COLO668 (cell line): ENCODE results near the gene CNTLN.
"Not testable (repeated sequence)": the region's sequence is repeated elsewhere in the genome, so short reads cannot be mapped to it uniquely, and the experiment has no call there.

Experiments
- DNase-seq: peaks from one replicate; lab custom pipeline; 2025; ENCODE audit not compliant: unreplicated experiment; lab: John Stamatoyannopoulos, UW

The CNTLN gene

GRCh38 chr9:17486396-17486795 is 351.6 kb downstream of the CNTLN start:
- DNase-seq: no peak

GRCh38 chr9:17487467-17487866 is 352.6 kb downstream of the CNTLN start:
- no peak for DNase-seq

- no peak for DNase-seq
These were observed 353.8 kb downstream of the CNTLN start for GRCh38 chr9:17488662-17489061.

GRCh38 chr9:17490110-17490509 is 355.3 kb downstream of the CNTLN start:
- DNase-seq: no peak

GRCh38 chr9:17491780-17492179 is 356.9 kb downstream of the CNTLN start:
- no peak for DNase-seq

GRCh38 chr9:17503196-17503595 is 368.4 kb downstream of the CNTLN start:
- no peak for DNase-seq

GRCh38 chr9:17509151-17509550 is 374.3 kb downstream of the CNTLN start:
- DNase-seq: no peak

- no peak for DNase-seq
These were observed 374.9 kb downstream of the CNTLN start for GRCh38 chr9:17509701-17510100.

GRCh38 chr9:17519761-17520160 is 384.9 kb downstream of the CNTLN start:
- DNase-seq: no peak

GRCh38 chr9:17520268-17521064 is 385.6 kb downstream of the CNTLN start:
- DNase-seq: no peak

GRCh38 chr9:17521100-17521855 is 386.4 kb downstream of the CNTLN start:
- DNase-seq: no peak

- DNase-seq: not testable (repeated sequence)
These were observed 391.9 kb downstream of the CNTLN start for GRCh38 chr9:17526726-17527125.

GRCh38 chr9:17528859-17529258 is 394.0 kb downstream of the CNTLN start:
- no peak for DNase-seq

- peak; percentile 36 for DNase-seq
These were observed 396.9 kb downstream of the CNTLN start for GRCh38 chr9:17531642-17532254.

GRCh38 chr9:17532461-17532860 is 397.6 kb downstream of the CNTLN start:
- DNase-seq: peak; percentile 14

- no peak for DNase-seq
These were observed 400.3 kb downstream of the CNTLN start for GRCh38 chr9:17535176-17535575.

- no peak for DNase-seq
These were observed 401.2 kb downstream of the CNTLN start for GRCh38 chr9:17536027-17536426.

GRCh38 chr9:17551023-17551422 is 416.2 kb downstream of the CNTLN start:
- DNase-seq: no peak
